Measurements from ENCODE around the gene SEPTIN12. TPM values are rescaled to one million over a fixed set of nuclear protein-coding genes. Genes with fewer than 3 reads are reported as not detected.

The SEPTIN12 gene
- polyA plus RNA-seq, 3 donors = not detected

- no peak overlapping the region for H2AFZ ChIP-seq (ENCODE audit: insufficient read depth, low read depth, low read length, poor library complexity, severe bottlenecking)
- H4K20me1 ChIP-seq (ENCODE audit: insufficient read depth, low read length) = no peaks in the 10 kb centered on the region
- peak overlapping the region; percentile 98 for H3K4me2 ChIP-seq (replicated peaks; ENCODE audit: extremely low read depth, low read length, poor library complexity, severe bottlenecking)
- 75% methylated on average over 22 of the region's 26 CpGs for WGBS (ENCODE audit: insufficient coverage)
- Mint-ChIP-seq H3K36me3 (peaks cover 27 to 59% of the 10 kb centered on the region in 2 donors), H3K4me1 (peaks cover 42% of the 10 kb centered on the region), H3K4me3 (peak overlapping the region; percentile 87 to 89), H3K27me3 (ENCODE audit: low read depth in 3 of 3) (peaks cover 0 to 2% (median 0%) of the 10 kb centered on the region in 3 donors), H3K27ac (peak overlapping the region; percentile 86 to 97 (median 96)), H3K9me3 (no peaks in the 10 kb centered on the region)
- peaks cover 40 to 48% of the 10 kb centered on the region in 2 donors for H3K4me1 ChIP-seq (ENCODE audit: control insufficient read depth in 1 of 2, insufficient read depth in 2 of 2, low read length in 2 of 2)
- peaks cover 44 to 53% of the 10 kb centered on the region in 2 donors for H3K36me3 ChIP-seq (replicated peaks in 1 of 2; ENCODE audit: control insufficient read depth in 1 of 2, insufficient read depth in 2 of 2, low read length in 2 of 2)
- H3K27me3 ChIP-seq (ENCODE audit: control insufficient read depth in 2 of 2, insufficient read depth in 2 of 2, low read length in 2 of 2) = no peaks in the 10 kb centered on the region
- H3K9me3 ChIP-seq (replicated peaks in 1 of 2; ENCODE audit: control insufficient read depth in 1 of 2, insufficient read depth in 1 of 2, low read length in 2 of 2) = no peaks in the 10 kb centered on the region
- no peak for TF ChIP-seq CTCF (IDR thresholded peaks at IDR 0.05)
- no peak overlapping the region for H3K9ac ChIP-seq (ENCODE audit: insufficient read depth, low read length, poor library complexity, severe bottlenecking)
- intact Hi-C loops (cut with micrococcal nuclease) = loop anchor here (2.0 to 5.0 kb wide), 4 partner anchors 37 to 72 kb away; partner anchors contain the start of genes ANKS3 (in 2 of the 2), DNAAF8 (in 2 of the 2), GLYR1 (in 2 of the 2) and UBN1 (in 2 of the 2)
- peaks cover 34% of the 10 kb centered on the region for H3K79me2 ChIP-seq (ENCODE audit: insufficient read depth, low read length)
- H3K27ac ChIP-seq (ENCODE audit: low read depth in 1 of 2, low read length in 2 of 2) = peak overlapping the region; percentile 77 to 86
- peak overlapping the region in 1 of 3 experiments; percentile 92 for H3K4me3 ChIP-seq (replicated peaks in 1 of 3; ENCODE audit: low read depth in 2 of 3, low read length in 3 of 3)
- no peak for DNase-seq
Measured at GRCh38 chr16:4803898-4804762, 16.0 kb upstream of the SEPTIN12 start.

GRCh38 chr16:4803401-4803844 lies 15.3 kb upstream of the SEPTIN12 start:
- Mint-ChIP-seq H3K4me1 (peaks cover 42% of the 10 kb centered on the region), H3K36me3 (peaks cover 34 to 62% of the 10 kb centered on the region in 2 donors), H3K9me3 (no peaks in the 10 kb centered on the region), H3K4me3 (peak overlapping the region; percentile 87 to 89), H3K27ac (peak overlapping the region; percentile 86 to 97 (median 96)), H3K27me3 (ENCODE audit: low read depth in 3 of 3) (peaks cover 0 to 2% (median 0%) of the 10 kb centered on the region in 3 donors)
- peak overlapping the region; percentile 77 to 86 for H3K27ac ChIP-seq (ENCODE audit: low read depth in 1 of 2, low read length in 2 of 2)
- TF ChIP-seq CTCF (IDR thresholded peaks at IDR 0.05) = no peak
- peak overlapping the region; percentile 98 for H3K4me2 ChIP-seq (replicated peaks; ENCODE audit: extremely low read depth, low read length, poor library complexity, severe bottlenecking)
- H2AFZ ChIP-seq (ENCODE audit: insufficient read depth, low read depth, low read length, poor library complexity, severe bottlenecking) = no peak overlapping the region
- no peaks in the 10 kb centered on the region for H3K27me3 ChIP-seq (ENCODE audit: control insufficient read depth in 2 of 2, insufficient read depth in 2 of 2, low read length in 2 of 2)
- DNase-seq = peak; percentile 23 to 50 (median 35)
- H3K9me3 ChIP-seq (replicated peaks in 1 of 2; ENCODE audit: control insufficient read depth in 1 of 2, insufficient read depth in 1 of 2, low read length in 2 of 2) = no peaks in the 10 kb centered on the region
- no peak overlapping the region for H3K9ac ChIP-seq (ENCODE audit: insufficient read depth, low read length, poor library complexity, severe bottlenecking)
- H3K36me3 ChIP-seq (replicated peaks in 1 of 2; ENCODE audit: control insufficient read depth in 1 of 2, insufficient read depth in 2 of 2, low read length in 2 of 2) = peaks cover 45 to 53% of the 10 kb centered on the region in 2 donors
- peaks cover 40 to 48% of the 10 kb centered on the region in 2 donors for H3K4me1 ChIP-seq (ENCODE audit: control insufficient read depth in 1 of 2, insufficient read depth in 2 of 2, low read length in 2 of 2)
- peaks cover 35% of the 10 kb centered on the region for H3K79me2 ChIP-seq (ENCODE audit: insufficient read depth, low read length)
- peak overlapping the region; percentile 72 to 92 (median 75) for H3K4me3 ChIP-seq (replicated peaks in 1 of 3; ENCODE audit: low read depth in 2 of 3, low read length in 3 of 3)
- intact Hi-C loops (cut with micrococcal nuclease) = loop anchor here (2.0 to 5.0 kb wide), 4 partner anchors 36 to 71 kb away; partner anchors contain the start of genes ANKS3 (in 2 of the 2), DNAAF8 (in 2 of the 2), GLYR1 (in 2 of the 2) and UBN1 (in 2 of the 2)
- no peaks in the 10 kb centered on the region for H4K20me1 ChIP-seq (ENCODE audit: insufficient read depth, low read length)
- WGBS (ENCODE audit: insufficient coverage) = 0% methylated on average over 5 of the region's 8 CpGs
